Activated T-cell treated with anti-CD3 and anti-CD28 coated beads, Interleukin-2, amount 50 U/mL, for 48 hours (primary cell): Measurements from ENCODE around the gene HOXA9.

Source experiments
- DNase-seq, 2 experiments: peaks; one replicate each; pipeline ENCODE4 v3.0.0-alpha.2; 2020

Gene HOXA9

GRCh38 chr7:27151931-27152815 is 13.2 kb downstream of the HOXA9 start, which contains the start of gene HOXA3:
Gene HOXA3, minus strand, starts transcription at chr7:27152583. Its CDS starts 41,943 bp downstream, at chr7:27110640.
- DNase-seq = peak; percentile 24 to 37

DNA sequence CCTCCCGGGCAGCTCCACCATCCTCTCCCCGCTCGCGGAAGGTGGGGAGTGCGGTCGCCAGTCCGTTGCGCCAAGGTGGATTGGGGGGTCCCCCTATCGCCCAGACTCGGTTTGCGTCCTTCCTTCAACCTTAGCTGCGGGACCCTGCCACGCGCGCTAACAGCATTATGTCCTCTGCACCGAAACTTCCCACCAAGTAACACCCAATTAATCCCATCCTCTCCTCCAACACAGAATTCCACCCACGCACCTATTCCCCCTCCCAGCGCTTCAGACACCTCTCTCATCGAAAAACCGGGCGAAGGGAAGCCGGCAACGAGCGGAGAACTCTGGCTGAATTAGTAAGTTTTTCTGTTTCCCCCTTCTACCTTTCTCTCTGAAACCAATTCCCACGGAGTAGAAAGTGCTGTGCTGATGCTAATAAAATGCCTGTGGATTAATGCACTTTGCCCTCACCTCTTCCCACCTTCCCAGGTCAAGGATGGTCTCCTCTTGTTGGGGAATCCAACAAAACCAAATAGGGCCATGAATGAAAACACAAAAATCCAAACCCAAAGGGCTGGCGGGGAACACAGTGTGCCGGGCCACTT is 13.9 kb downstream of the HOXA9 start:
- peak in 1 of 2 experiments; percentile 31 for DNase-seq

- peak; percentile 73 to 81 for DNase-seq
These were observed 14.6 kb downstream of the HOXA9 start for GRCh38 chr7:27150568-27151340.

DNA sequence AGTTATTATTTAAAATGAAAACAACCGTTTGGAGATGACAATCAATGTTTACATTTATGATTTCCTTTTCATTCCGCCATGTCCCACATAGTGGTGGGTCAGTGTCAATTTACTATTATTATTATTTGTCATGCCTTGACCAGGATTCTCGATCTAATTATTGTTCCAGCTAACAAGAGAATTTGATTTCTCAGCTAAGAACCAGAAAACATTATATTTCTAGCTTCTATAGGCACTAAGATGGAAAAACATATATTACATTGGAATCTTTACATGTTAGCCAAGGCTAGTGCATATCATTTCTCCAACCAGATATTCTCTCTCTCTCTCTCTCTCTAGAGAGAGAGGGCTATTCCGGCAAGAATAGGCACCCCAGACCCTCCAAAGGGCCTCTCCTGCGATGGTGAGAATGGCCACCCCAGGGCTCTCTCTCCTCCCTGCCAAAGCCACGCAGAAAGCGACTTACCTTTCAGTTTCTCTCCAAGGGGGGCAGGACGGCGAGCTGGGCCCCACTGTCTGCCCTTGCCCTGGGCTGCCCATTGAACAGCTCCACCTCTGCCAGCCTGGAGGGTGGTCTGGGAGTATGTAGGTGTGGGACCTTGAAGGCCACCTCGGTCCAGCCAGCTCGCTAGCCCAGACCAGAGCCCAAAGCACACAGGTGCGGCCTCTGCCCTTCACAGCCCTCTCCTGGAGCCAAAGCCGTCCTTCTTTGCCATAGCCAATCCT is 15.3 kb downstream of the HOXA9 start:
- peak in 1 of 2 experiments; percentile 17 for DNase-seq

- DNase-seq = no peak
These were observed 16.3 kb downstream of the HOXA9 start for GRCh38 chr7:27148756-27149641.

DNA sequence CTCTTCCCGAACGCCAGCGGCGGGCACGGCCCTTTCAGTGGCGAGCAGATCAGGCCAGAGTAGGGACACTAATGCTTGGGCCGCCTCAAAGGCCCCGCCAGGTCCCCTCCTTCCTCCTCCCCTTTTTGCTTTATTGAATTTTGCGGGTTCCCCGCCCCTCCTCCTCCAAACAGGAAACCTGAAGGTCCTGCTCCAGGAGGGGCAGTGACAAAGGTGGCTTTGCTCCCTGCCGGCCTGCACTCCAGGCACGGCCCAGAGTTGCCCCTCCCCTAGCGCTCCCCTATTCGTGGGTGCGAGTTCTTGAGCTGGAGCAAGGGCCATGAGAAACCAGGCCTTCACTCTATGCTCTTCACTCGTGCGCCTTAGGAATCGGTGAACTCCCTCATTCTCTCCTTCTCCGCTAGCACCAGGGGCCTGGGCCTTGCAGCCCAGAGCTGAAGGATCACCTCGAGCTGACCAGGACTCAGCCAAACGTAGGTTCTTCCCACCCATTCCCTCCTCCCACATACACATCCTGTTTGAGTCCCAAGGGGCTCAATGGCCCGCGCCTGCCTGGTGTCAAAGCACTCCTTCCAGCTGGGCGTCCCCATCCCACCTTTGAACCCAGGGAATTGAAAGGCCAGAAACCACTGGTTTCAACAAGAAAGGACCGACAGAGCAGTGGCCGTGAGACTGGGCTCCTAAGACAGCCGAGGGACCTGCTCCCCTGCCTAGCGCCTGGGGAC is 17.1 kb downstream of the HOXA9 start:
- no peak for DNase-seq

GRCh38 chr7:27147199-27148030 is 17.9 kb downstream of the HOXA9 start, which contains the start of gene HOXA6:
Gene HOXA6, minus strand, starts transcription at chr7:27147774. Its CDS starts 25 bp downstream, at chr7:27147749.
- no peak for DNase-seq

GRCh38 chr7:27146491-27147198 is 18.7 kb downstream of the HOXA9 start:
- DNase-seq = no peak

DNA sequence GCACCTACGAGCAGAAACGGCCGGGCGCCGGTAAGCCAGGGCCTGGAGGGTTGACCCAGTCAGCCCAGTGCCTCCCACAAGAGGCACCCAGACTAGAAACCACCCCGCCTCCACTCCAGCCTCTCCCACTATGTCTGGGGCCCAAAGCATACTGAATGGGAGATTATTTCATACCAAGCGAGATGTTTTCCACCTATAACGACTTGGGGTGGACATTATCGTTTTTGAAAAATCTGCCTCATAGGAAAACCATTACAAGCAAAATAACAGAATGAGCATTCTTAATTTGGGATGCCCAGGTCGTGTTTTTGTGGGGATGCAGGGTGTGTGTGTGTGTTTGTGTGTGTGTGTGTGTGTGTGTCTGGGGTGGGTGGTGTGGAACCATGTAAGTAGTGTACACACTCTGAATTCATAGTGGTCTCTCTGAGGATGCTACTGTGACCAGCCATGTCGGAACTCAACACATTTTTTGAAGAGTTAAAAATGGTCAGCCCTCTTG is 19.4 kb downstream of the HOXA9 start:
- DNase-seq = no peak

- DNase-seq = no peak
These were observed 20.0 kb downstream of the HOXA9 start for GRCh38 chr7:27145165-27145913.

DNA sequence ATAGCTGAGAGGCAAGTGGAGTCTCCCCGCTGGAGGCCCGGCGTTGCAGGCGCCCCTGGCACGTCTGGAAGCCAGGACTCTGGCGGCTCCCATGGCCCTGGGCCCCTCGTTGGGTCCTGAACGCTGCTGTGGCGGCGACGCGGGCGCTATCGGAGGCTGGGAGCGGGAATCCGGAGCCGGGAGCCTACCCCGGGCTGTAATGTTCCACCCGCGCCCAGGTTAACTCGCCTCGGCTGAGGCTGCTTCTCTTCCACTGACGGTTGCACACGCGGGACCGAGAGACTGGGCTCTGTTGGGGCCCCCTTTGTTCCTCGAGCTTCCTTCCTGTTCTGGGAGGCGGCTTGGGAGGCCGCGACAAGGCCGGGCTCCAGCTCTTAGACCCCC is 20.6 kb downstream of the HOXA9 start:
- no peak for DNase-seq

DNA sequence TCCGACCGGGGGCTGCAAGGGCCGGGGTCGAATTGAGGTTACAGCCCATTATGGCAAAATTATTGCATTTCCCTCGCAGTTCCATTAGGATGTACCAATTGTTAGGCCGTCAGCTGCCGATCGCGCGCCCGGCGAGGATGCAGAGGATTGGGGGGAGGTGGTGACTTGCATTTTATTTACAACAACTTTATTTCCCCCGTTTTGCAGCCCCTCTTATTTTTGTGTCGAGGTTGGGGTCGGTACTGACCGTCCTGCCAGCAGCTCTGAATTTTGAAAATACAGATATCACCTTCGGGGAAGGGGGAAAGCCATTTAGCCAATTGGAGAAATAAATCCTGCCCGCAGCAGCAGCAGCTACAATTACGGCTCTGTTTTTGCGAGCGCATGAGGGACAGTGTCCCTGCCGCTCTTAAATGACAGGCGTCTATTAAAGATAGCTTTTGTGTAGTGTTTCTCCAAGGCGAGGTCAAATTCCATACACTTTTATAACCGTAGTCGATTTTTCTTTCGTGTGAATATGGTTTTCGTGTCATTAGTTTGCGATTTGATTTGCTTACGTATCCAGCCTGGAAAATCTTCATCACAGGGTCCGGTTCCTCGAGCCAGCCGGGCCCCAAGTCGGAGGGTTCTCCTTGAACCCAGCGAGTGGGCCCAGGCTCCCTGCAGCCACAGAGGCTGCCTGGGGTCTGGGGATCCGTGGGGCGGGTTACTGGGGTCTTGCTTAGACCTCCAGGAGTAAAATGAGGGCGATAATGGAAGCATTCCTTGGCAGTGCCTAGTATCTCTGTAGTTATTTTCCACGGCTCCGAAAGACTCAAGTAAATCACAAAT is 21.2 kb downstream of the HOXA9 start:
- DNase-seq = no peak

DNA sequence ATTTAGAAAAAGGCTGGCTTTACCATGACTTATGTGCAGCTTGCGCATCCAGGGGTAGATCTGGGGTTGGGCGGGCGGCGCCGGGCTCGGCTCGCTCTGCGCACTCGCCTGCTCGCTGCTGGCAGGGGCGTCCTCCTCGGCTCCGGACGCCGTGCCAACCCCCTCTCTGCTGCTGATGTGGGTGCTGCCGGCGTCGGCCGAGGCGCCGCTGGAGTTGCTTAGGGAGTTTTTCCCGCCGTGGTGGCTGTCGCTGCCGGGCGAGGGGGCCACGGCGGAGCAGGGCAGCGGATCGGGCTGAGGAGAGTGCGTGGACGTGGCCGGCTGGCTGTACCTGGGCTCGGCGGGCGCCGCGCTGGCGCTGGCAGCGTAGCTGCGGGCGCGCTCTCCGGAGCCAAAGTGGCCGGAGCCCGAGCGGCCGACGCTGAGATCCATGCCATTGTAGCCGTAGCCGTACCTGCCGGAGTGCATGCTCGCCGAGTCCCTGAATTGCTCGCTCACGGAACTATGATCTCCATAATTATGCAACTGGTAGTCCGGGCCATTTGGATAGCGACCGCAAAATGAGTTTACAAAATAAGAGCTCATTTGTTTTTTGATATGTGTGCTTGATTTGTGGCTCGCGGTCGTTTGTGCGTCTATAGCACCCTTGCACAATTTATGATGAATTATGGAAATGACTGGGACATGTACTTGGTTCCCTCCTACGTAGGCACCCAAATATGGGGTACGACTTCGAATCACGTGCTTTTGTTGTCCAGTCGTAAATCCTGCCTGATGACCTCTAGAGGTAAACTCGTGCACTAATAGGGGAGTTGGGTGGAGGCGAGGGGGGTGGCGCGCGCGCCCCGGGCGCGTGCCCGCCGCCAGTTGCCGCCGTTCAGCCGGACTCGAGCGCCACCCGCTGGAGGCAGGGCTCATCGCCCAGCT is 22.1 kb downstream of the HOXA9 start, which contains the start of gene HOXA5:
HOXA5 (minus strand) TSS at position 659 of the 927 bp plus-strand sequence; CDS start at position 585, 74 bp downstream.
- DNase-seq = no peak

DNA sequence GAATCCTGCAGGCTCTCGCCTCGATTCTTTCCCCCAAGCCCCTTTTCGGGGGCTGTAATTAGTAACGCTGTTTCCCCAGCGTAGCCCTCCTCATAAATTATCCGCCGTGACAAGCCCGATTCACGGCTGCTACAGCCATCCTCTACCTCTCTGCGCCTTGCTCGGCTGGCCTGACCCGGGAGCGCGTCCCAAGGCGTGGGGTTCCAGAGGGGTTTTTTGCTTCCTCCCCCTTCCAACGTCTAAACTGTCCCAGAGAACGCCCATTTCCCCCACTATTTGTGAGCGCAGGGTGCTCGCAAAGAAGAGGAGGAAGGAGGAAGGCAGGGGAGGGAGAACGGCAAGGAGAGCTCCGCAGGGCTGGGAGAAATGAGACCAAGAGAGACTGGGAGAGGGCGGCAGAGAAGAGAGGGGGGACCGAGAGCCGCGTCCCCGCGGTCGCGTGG is 22.7 kb downstream of the HOXA9 start:
- DNase-seq = no peak

DNA sequence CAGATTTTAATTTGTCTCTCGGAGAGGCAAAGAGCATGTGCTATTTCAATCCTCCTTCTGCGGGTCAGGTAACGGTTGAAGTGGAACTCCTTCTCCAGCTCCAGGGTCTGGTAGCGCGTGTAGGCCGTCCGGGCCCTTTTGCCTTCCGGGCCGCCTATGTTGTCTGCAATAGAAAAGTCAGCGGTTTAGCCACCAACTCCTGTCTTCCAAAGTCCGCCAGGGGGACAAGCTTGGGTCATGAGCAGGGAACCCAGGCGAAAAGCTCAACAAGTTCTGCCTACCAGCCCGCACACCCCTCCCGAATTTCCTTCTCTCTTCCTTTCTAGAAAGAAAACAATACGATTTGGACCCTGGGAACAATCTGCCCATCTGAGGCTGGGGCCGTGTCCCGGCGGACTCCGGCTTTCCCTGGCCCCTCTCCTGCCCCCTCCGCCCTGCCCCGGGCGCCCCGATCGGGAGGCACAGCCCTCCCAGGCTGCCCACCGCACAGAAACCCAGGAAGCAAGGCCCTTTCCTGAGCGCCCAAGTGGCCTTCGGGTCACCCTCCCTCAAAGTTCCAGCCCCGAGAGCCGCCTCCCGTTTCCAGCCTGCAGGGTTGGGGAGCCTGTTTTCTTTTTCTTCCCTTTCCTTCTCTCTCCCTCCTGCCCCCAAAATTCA is 23.3 kb downstream of the HOXA9 start:
- no peak for DNase-seq
